Endothelial cell (in vitro differentiated cells): ENCODE results near the gene CHIT1. TPM values are rescaled to one million over a fixed set of nuclear protein-coding genes. Genes with fewer than 3 reads are reported as not detected.

ENCODE experiments used
- DNase-seq: peaks from one replicate; pipeline ENCODE4 v3.0.0; 2021; ENCODE audit warnings: low spot score
- H3K27ac Mint-ChIP-seq: one replicate; pipeline ENCODE4 v1.8.0; 2021; ENCODE audit warnings: mixed read lengths, inconsistent platforms; ENCODE audit not compliant: unreplicated experiment
- H3K27me3 Mint-ChIP-seq: one replicate; pipeline ENCODE4 v1.8.0; 2021; ENCODE audit warnings: mild to moderate bottlenecking, moderate library complexity, mixed read lengths, inconsistent platforms; ENCODE audit not compliant: unreplicated experiment
- H3K36me3 Mint-ChIP-seq: one replicate; pipeline ENCODE4 v1.8.0; 2021; ENCODE audit warnings: mild to moderate bottlenecking, low read depth, mixed read lengths, inconsistent platforms; ENCODE audit not compliant: unreplicated experiment
- H3K4me1 Mint-ChIP-seq: one replicate; pipeline ENCODE4 v1.8.0; 2021; ENCODE audit warnings: mild to moderate bottlenecking, mixed read lengths, inconsistent platforms; ENCODE audit not compliant: unreplicated experiment
- H3K4me3 Mint-ChIP-seq: one replicate; pipeline ENCODE4 v1.8.0; 2021; ENCODE audit warnings: mild to moderate bottlenecking, mixed read lengths, inconsistent platforms; ENCODE audit not compliant: unreplicated experiment
- H3K9me3 Mint-ChIP-seq: one replicate; pipeline ENCODE4 v1.8.0; 2021; ENCODE audit warnings: mixed read lengths, inconsistent platforms; ENCODE audit not compliant: unreplicated experiment
- CTCF ChIP-seq: fragments of 200-600 bp; sonication (generic); IDR thresholded peaks from one replicate; pipeline ENCODE4 v1.5.0; 2021; ENCODE audit warnings: antibody characterized with exemption; ENCODE audit not compliant: unreplicated experiment
- total RNA-seq: library from RNA; stranded (reverse); fragmentation: NEBNext Ultra II Directional; extraction: Animal tissue kit (Norgen Biotek cat#: 25700); gene quantifications from one replicate; pipeline ENCODE4 v1.2.1, GENCODE V29; 2021; ENCODE audit not compliant: unreplicated experiment

CHIT1 gene
- total RNA-seq, 1 donor from 2014 or later, result not detected

GRCh38 chr1:203276408-203276807 is 46.9 kb upstream of the CHIT1 start:
- peaks cover 16% of the 10 kb centered on the region for H3K4me1 Mint-ChIP-seq
- no peaks in the 10 kb centered on the region for H3K9me3 Mint-ChIP-seq
- no peak overlapping the region for H3K27ac Mint-ChIP-seq
- H3K4me3 Mint-ChIP-seq, result no peak overlapping the region
- no peak for DNase-seq
- no peak for TF ChIP-seq CTCF
- peaks cover 3% of the 10 kb centered on the region for H3K36me3 Mint-ChIP-seq
- peaks cover 8% of the 10 kb centered on the region for H3K27me3 Mint-ChIP-seq

GRCh38 chr1:203275656-203276272 is 46.3 kb upstream of the CHIT1 start:
- TF ChIP-seq CTCF, result no peak
- Mint-ChIP-seq H3K36me3 (peaks cover 3% of the 10 kb centered on the region), H3K4me1 (peaks cover 17% of the 10 kb centered on the region), H3K27me3 (peaks cover 8% of the 10 kb centered on the region), H3K9me3 (no peaks in the 10 kb centered on the region), H3K4me3 (no peak overlapping the region), H3K27ac (no peak overlapping the region)
- no peak for DNase-seq

GRCh38 chr1:203274603-203275381 is 45.3 kb upstream of the CHIT1 start:
- H3K36me3 Mint-ChIP-seq, result peaks cover 3% of the 10 kb centered on the region
- peaks cover 14% of the 10 kb centered on the region for H3K4me1 Mint-ChIP-seq
- H3K9me3 Mint-ChIP-seq, result no peaks in the 10 kb centered on the region
- TF ChIP-seq CTCF, result no peak
- DNase-seq, result no peak
- H3K27ac Mint-ChIP-seq, result no peak overlapping the region
- H3K27me3 Mint-ChIP-seq, result peaks cover 8% of the 10 kb centered on the region
- no peak overlapping the region for H3K4me3 Mint-ChIP-seq

GRCh38 chr1:203273869-203274602 is 44.6 kb upstream of the CHIT1 start:
- Mint-ChIP-seq H3K27ac (no peak overlapping the region), H3K4me3 (no peak overlapping the region), H3K9me3 (no peaks in the 10 kb centered on the region), H3K27me3 (peaks cover 8% of the 10 kb centered on the region), H3K36me3 (peaks cover 2% of the 10 kb centered on the region), H3K4me1 (peaks cover 13% of the 10 kb centered on the region)
- TF ChIP-seq CTCF, result no peak
- DNase-seq, result no peak
